ENCODE results near the gene NOXA1.

The NOXA1 gene

GRCh38 chr9:137428311-137428630 lies 5.1 kb downstream of the NOXA1 start:
- DNase-seq (ENCODE audit: low read depth): no peak
- no peak for TF ChIP-seq CTCF (IDR thresholded peaks at IDR 0.05; ENCODE audit: low read depth, low read length, missing control alignments)
- in situ Hi-C loops (cut with HindIII; ENCODE audit: low sequenced_read_pairs): no loop called here
- no peak overlapping the region for H3K4me3 ChIP-seq (ENCODE audit: low read depth, low read length)

- in situ Hi-C loops (cut with HindIII; ENCODE audit: low sequenced_read_pairs): no loop called here
- DNase-seq (ENCODE audit: low read depth): no peak
- no peak overlapping the region for H3K4me3 ChIP-seq (ENCODE audit: low read depth, low read length)
- no peak for TF ChIP-seq CTCF (IDR thresholded peaks at IDR 0.05; ENCODE audit: low read depth, low read length, missing control alignments)
These were observed 5.8 kb downstream of the NOXA1 start for GRCh38 chr9:137428841-137429545.

GRCh38 chr9:137429546-137429890 lies 6.3 kb downstream of the NOXA1 start:
- no peak overlapping the region for H3K4me3 ChIP-seq (ENCODE audit: low read depth, low read length)
- DNase-seq (ENCODE audit: low read depth): no peak
- TF ChIP-seq CTCF (IDR thresholded peaks at IDR 0.05; ENCODE audit: low read depth, low read length, missing control alignments): no peak
- in situ Hi-C loops (cut with HindIII; ENCODE audit: low sequenced_read_pairs): no loop called here

- no peak for DNase-seq (ENCODE audit: low read depth)
- TF ChIP-seq CTCF (IDR thresholded peaks at IDR 0.05; ENCODE audit: low read depth, low read length, missing control alignments): no peak
- in situ Hi-C loops (cut with HindIII; ENCODE audit: low sequenced_read_pairs): no loop called here
- no peak overlapping the region for H3K4me3 ChIP-seq (ENCODE audit: low read depth, low read length)
These were observed 7.0 kb downstream of the NOXA1 start for GRCh38 chr9:137429974-137430722.

- in situ Hi-C loops (cut with HindIII; ENCODE audit: low sequenced_read_pairs): no loop called here
- H3K4me3 ChIP-seq (ENCODE audit: low read depth, low read length): no peak overlapping the region
- DNase-seq (ENCODE audit: low read depth): no peak
- no peak for TF ChIP-seq CTCF (IDR thresholded peaks at IDR 0.05; ENCODE audit: low read depth, low read length, missing control alignments)
These were observed 7.7 kb downstream of the NOXA1 start for GRCh38 chr9:137430723-137431415.

- in situ Hi-C loops (cut with HindIII; ENCODE audit: low sequenced_read_pairs): no loop called here
- no peak for TF ChIP-seq CTCF (IDR thresholded peaks at IDR 0.05; ENCODE audit: low read depth, low read length, missing control alignments)
These were observed 8.3 kb downstream of the NOXA1 start for GRCh38 chr9:137431416-137431931.

More at GRCh38 chr9:137431416-137431931, 8.3 kb downstream of the NOXA1 start:
- no peak overlapping the region for H3K4me3 ChIP-seq (ENCODE audit: low read depth, low read length)
- DNase-seq (ENCODE audit: low read depth): no peak

All from astrocyte of the cerebellum (primary cell).